ENCODE measurements around the gene WFDC5.

DNA sequence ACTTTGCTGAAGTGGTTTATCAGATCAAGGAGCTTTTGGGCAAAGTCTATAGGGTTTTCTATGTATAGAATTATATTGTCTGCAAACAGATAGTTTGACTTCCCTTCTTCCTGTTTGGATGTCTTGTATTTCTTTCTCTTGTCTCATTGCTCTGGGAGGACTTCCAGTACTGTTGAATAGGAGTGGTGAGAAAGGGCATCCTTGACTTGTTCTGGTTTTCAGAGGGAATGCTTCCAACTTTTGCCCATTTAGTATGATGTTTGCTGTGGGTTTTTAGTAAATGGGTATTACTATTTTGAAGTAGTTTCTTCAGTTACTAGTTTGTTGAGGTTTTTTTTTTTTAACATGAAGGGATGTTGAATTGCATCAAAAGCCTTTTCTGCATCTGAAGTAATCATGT is 50.2 kb downstream of the WFDC5 start:
- TF ChIP-seq, protein P1, sequence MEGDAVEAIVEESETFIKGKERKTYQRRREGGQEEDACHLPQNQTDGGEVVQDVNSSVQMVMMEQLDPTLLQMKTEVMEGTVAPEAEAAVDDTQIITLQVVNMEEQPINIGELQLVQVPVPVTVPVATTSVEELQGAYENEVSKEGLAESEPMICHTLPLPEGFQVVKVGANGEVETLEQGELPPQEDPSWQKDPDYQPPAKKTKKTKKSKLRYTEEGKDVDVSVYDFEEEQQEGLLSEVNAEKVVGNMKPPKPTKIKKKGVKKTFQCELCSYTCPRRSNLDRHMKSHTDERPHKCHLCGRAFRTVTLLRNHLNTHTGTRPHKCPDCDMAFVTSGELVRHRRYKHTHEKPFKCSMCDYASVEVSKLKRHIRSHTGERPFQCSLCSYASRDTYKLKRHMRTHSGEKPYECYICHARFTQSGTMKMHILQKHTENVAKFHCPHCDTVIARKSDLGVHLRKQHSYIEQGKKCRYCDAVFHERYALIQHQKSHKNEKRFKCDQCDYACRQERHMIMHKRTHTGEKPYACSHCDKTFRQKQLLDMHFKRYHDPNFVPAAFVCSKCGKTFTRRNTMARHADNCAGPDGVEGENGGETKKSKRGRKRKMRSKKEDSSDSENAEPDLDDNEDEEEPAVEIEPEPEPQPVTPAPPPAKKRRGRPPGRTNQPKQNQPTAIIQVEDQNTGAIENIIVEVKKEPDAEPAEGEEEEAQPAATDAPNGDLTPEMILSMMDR (IDR thresholded peaks at IDR 0.05) = no peak
- no peak for TF ChIP-seq EP300 (IDR thresholded peaks at IDR 0.05)
- TF ChIP-seq POLR2A (IDR thresholded peaks at IDR 0.05) = no peak

All from gastroesophageal sphincter (tissue), 3 donors.